Fibroblast of pulmonary artery (primary cell): Measurements from ENCODE around the gene OR5V1.
"Not testable (repeated sequence)": the region's sequence is repeated elsewhere in the genome, so short reads cannot be mapped to it uniquely, and the experiment has no call there.

Experiments used
- DNase-seq: peaks from one replicate; pipeline ENCODE4 v3.0.0-alpha.2; 2010; ENCODE audit warnings: low read depth
- H3K4me3 ChIP-seq: replicated peaks from 2 replicates; pipeline ENCODE4 v1.5.1; 2011; ENCODE audit warnings: low read depth, mild to moderate bottlenecking, control low read depth, low read length, moderate library complexity
- TF ChIP-seq, protein P1 (sequence below): IDR thresholded peaks from 2 replicates; pipeline ENCODE4 v1.5.1; 2011; ENCODE audit warnings: mild to moderate bottlenecking, control low read depth, low read length, inconsistent platforms; ENCODE audit errors: missing control alignments

The OR5V1 gene

DNA sequence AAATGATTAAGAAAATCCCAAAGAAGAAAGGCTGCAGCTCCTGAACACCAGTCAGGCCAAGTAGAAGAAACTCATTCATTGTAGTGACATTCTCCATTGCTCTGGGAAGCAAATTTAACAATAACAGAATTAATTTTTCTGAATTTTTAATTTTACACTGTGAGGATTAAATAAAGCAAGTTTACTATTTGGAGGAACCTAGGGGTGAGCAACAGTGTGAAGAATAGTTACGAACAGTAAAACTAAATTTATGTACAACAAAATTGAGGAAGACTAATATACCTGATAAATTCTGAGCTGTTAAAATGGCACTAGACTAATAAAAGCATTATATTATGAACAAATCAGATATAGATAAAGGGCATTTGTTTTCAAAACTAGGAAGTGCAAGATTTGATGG is 6.5 kb upstream of the OR5V1 start, which contains the start of gene OR12D3:
Gene OR12D3 (minus strand): TSS at position 101 of the 400 bp plus-strand sequence. CDS start 4 bp downstream, at position 97.
- no peak for DNase-seq
- no peak within 1 kb of the TSS for H3K4me3 ChIP-seq
- TF ChIP-seq, protein P1, sequence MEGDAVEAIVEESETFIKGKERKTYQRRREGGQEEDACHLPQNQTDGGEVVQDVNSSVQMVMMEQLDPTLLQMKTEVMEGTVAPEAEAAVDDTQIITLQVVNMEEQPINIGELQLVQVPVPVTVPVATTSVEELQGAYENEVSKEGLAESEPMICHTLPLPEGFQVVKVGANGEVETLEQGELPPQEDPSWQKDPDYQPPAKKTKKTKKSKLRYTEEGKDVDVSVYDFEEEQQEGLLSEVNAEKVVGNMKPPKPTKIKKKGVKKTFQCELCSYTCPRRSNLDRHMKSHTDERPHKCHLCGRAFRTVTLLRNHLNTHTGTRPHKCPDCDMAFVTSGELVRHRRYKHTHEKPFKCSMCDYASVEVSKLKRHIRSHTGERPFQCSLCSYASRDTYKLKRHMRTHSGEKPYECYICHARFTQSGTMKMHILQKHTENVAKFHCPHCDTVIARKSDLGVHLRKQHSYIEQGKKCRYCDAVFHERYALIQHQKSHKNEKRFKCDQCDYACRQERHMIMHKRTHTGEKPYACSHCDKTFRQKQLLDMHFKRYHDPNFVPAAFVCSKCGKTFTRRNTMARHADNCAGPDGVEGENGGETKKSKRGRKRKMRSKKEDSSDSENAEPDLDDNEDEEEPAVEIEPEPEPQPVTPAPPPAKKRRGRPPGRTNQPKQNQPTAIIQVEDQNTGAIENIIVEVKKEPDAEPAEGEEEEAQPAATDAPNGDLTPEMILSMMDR = no peak

DNA sequence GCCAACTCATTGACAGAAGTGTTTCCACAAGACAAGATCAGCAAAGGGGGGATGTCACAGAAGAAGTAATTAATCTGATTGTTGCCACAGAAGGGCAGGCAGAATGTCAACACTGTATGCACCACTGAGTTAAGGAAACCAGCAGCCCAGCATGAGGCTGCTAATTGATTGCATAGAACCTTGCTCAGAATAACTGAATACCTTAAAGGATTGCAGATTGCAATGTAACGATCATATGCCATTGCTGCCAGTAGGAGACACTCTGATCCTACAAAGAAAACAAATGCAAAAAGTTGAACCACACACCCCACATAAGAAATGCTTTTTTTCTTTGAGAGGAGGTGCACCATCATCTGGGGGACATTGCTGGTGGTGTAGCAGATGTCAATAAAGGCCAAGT is 13.1 kb downstream of the OR5V1 start:
- H3K4me3 ChIP-seq = no peak overlapping the region
- DNase-seq = no peak
- TF ChIP-seq, protein P1 = no peak

DNA sequence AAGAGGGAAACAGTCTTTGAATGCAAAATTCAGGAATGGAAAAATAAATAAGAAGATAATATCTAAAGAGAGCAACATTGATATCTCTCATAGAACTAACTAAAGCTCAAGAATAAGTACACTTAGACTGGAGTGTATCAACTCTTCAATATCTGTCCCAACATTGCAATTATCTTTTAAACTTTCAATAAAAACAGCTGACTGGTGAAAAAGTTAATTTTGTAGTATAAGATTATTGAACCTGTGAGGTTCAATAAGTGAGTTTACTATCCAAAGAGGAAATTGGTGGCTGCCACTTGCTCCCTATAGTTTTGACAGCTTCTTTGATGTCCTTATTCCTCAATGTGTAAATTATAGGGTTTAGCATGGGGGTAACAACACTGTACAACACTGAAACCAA is 13.7 kb downstream of the OR5V1 start:
- no peak overlapping the region for H3K4me3 ChIP-seq
- DNase-seq = no peak
- TF ChIP-seq, protein P1 = no peak

DNA sequence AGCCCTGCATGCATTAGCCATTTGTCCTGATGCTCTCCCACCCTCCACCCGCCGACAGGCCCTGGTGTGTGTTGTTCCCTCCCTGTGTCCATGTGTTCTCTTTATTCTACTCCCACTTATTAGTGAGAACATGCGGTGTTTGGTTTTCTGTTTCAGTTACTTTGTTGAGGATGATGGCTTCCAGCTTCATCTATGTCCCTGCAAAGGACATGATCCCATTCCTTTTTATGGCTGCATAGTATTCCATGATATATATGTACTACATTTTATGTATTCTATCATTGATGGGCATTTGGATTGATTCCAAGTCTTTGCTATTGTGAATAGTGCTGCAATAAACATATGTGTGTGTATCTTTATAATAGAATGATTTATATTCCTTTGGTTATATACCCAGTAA is 19.3 kb downstream of the OR5V1 start:
- H3K4me3 ChIP-seq, DNase-seq: not testable (repeated sequence)

DNA sequence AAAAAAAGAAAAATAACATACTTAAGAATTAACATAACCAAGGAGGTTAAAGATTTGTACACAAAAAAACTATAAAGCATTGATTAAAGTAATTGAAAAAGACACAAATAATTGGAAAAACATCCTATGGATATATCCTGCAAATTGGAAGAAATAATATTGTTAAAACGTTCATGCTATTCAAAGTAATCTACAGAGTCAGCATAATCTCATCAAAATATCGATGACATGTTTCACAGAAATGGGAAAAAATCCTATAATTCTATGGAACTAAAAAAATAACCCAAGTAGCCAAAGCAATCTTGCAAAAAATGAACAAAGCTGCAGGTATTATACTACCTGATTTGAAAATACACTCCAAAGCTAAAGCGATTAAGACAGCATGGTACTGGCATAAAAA is 23.3 kb downstream of the OR5V1 start:
- TF ChIP-seq, protein P1 = no peak
- H3K4me3 ChIP-seq = no peak overlapping the region
- DNase-seq = no peak

DNA sequence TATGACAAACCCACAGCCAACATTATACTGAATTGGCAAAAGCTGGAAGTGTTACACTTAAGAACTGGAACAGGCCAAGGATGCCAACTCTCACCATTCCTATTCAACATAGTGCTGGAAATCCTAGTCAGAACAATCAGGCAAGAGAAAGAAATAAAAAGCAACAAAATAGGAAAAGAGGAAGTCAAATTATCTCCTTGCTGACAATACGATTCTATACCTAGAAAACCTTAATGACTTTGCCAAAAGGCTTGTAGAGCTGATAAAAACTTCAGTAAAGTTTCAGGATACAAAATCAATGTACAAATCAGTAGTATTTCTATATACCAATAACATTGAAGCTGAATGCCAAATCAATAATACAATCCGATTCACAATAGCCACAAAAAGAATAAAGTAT is 32.4 kb downstream of the OR5V1 start:
- DNase-seq = no peak
- TF ChIP-seq, protein P1 = no peak
- no peak overlapping the region for H3K4me3 ChIP-seq

DNA sequence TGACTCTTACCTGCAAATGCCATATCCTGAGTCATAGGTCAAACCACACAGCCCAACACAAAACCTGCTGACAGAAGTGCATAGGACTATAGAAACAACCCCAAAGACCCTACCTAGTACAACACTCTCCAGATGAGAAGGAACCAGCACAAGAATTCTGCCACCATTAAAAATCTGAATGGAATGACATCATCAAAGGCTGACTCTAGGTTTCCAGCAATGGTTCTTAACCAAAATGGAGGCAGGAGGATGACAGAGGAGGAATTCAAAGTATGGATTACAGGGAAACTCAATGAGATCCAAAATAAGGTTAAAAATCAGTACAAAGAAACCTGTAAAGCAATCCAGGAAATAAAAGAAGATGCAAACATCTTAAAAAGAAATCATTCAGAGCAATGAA is 36.0 kb downstream of the OR5V1 start:
- H3K4me3 ChIP-seq = no peak overlapping the region
- no peak for DNase-seq
- TF ChIP-seq, protein P1 = no peak
